PC-3 (cell line): Measurements from ENCODE around the gene LTBR. TPM values are rescaled to one million over a fixed set of nuclear protein-coding genes. Genes with fewer than 3 reads are reported as not detected.
A peak's percentile ranks its signal among the peaks of the same experiment; 100 is the strongest.

Experiments
- ATAC-seq: fragments of 200-7000 bp; cut with Tn5 transposase; 2 replicates; pipeline ENCODE4 v1.9.1; 2020; ENCODE audit warnings: mild to moderate bottlenecking, moderate library complexity
- BruUV-seq: library from RNA; stranded (reverse); fragments of 400-500 nt; replicated peaks from 2 replicates; lab custom pipeline; 2021; lab: Mats Ljungman, UMichigan
- CTCF ChIA-PET: fragments of 300-600 bp; sonication (Branson Sonifier 250); formaldehyde crosslinking; loops from one replicate; lab custom pipeline; 2022; ENCODE audit warnings: antibody characterized with exemption; lab: Charles Lee
- POLR2A ChIA-PET: fragments of 300-600 bp; sonication (Branson Sonifier 250); formaldehyde crosslinking; loops from one replicate; lab custom pipeline; 2022; ENCODE audit warnings: antibody characterized with exemption; ENCODE audit not compliant: unreplicated experiment; lab: Charles Lee
- DNase-seq: peaks from one replicate; pipeline ENCODE4 v3.0.0-alpha.2; 2015
- H2AFZ ChIP-seq: fragments of 300-600 bp; sonication (generic); 2 replicates; pipeline ENCODE4 v1.6.0; 2016; ENCODE audit warnings: antibody characterized with exemption, low read length
- H3F3A ChIP-seq: fragments of 300-600 bp; sonication (generic); one replicate; pipeline ENCODE4 v1.6.0; 2017; ENCODE audit warnings: antibody characterized with exemption, low read length, control low read depth, mild to moderate bottlenecking; ENCODE audit not compliant: unreplicated experiment
- H3K27ac ChIP-seq: fragments of 300-600 bp; sonication (generic); 2 replicates; pipeline ENCODE4 v1.5.1; 2016; ENCODE audit warnings: mild to moderate bottlenecking, low read length
- H3K27me3 ChIP-seq: fragments of 300-600 bp; sonication (generic); 2 replicates; pipeline ENCODE4 v1.6.1; 2016; ENCODE audit warnings: low read length, mixed read lengths
- H3K36me3 ChIP-seq: fragments of 300-600 bp; sonication (generic); 2 replicates; pipeline ENCODE4 v1.6.1; 2016; ENCODE audit warnings: low read depth, mixed run types, low read length, mixed read lengths
- H3K4me1 ChIP-seq: fragments of 300-600 bp; sonication (generic); 2 replicates; pipeline ENCODE4 v1.5.1; 2016; ENCODE audit warnings: low read length; ENCODE audit not compliant: insufficient read depth
- H3K4me2 ChIP-seq: fragments of 300-600 bp; sonication (generic); 2 replicates; pipeline ENCODE4 v1.6.0; 2016; ENCODE audit warnings: low read length
- H3K4me3 ChIP-seq: fragments of 300-600 bp; sonication (generic); 2 replicates; pipeline ENCODE4 v1.5.1; 2016; ENCODE audit warnings: mild to moderate bottlenecking, low read length, mixed read lengths
- H3K79me2 ChIP-seq: fragments of 300-600 bp; sonication (generic); 2 replicates; pipeline ENCODE4 v1.6.1; 2017; ENCODE audit warnings: low read length, mixed read lengths
- H3K9ac ChIP-seq: fragments of 300-600 bp; sonication (generic); 2 replicates; pipeline ENCODE4 v1.6.0; 2016; ENCODE audit warnings: mild to moderate bottlenecking, low read length
- H3K9me2 ChIP-seq: fragments of 300-600 bp; sonication (generic); replicated peaks from 2 replicates; pipeline ENCODE4 v1.6.1; 2016; ENCODE audit warnings: mixed run types, low read length, mixed read lengths
- H3K9me3 ChIP-seq: fragments of 300-600 bp; sonication (generic); 2 replicates; pipeline ENCODE4 v1.6.1; 2016; ENCODE audit warnings: low read length, mixed read lengths
- H4K20me1 ChIP-seq: fragments of 300-600 bp; sonication (generic); 2 replicates; pipeline ENCODE4 v1.6.1; 2016; ENCODE audit warnings: low read length, mixed read lengths
- EZH2 ChIP-seq: fragments of 300-600 bp; sonication (generic); IDR thresholded peaks from one replicate; pipeline ENCODE4 v1.6.1; 2017; ENCODE audit warnings: antibody characterized with exemption, mild to moderate bottlenecking, low read length; ENCODE audit not compliant: unreplicated experiment
- EZH2phosphoT487 ChIP-seq: fragments of 300-600 bp; sonication (generic); IDR thresholded peaks from 2 replicates; pipeline ENCODE4 v1.6.1; 2018; ENCODE audit warnings: mild to moderate bottlenecking, antibody characterized with exemption, low read length, borderline replicate concordance
- intact Hi-C: fragments of 100-400 bp; cut with micrococcal nuclease; formaldehyde crosslinking; loops from 2 replicates; pipeline ENCODE4 v1.9.0; 2023
- total RNA-seq: library from RNA; depleted of rRNA; stranded (reverse); fragments of >200 nt; gene quantifications from 2 replicates; pipeline ENCODE4 v1.2.3, GENCODE V29; 2014
- TF ChIP-seq, protein P1 (sequence below): fragments of 300-600 bp; sonication (generic); conservative IDR thresholded peaks from 2 replicates; pipeline ENCODE4 v1.5.1; 2017; ENCODE audit warnings: antibody characterized with exemption, low read depth, mild to moderate bottlenecking, low read length

The LTBR gene
- total RNA-seq, 1 experiment from 2014 or later: 163 TPM

DNA sequence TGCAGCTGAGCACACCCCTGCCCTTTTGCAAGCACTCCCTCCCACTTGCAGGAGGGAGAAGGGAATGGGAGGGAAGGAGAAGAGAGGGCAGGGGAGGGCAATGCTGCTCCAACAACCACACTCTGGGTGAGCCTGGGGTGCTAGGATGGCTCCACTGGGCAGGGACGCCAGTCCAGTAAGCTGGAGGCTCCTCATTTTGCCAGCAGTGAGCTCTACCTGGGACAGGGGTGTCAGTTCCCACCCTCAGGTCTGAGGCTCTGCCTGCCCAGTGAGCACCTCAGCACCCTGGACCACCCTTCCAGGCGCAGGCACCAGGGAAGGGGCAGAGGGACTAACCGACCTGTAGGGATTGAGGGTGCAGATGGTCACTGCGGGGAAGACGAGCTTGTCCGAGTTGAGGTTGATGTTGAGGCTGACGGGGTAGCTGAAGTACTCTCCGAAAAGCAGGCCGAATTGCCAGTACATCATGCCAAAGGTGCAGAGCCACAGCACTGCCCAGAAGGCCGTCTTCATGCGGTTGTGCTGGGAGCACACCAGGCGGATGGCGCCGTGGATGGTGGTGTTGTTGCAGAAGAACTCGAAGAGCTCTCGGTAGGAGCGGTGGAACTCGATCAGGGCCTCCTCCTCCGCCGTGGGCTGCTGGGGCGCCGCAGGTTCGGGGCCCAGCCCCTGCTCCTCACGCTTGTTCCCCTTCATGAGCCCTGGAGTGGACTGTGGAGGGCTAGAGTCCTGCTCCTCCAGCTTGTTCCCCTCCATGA, 9.8 kb upstream of the LTBR start:
- Histone ChIP-seq H3K9ac (no peak overlapping the region), H3K4me3 (no peak overlapping the region), H3K79me2 (0 out of 2 replicates have a peak, but pooled peaks cover 5% of the 10 kb centered on the region), H3F3A (peaks cover 5% of the 10 kb centered on the region), H3K36me3 (no peaks in the 10 kb centered on the region), H3K27ac (peak overlapping the region; percentile 98), H4K20me1 (no peaks in the 10 kb centered on the region), H2AFZ (no peak overlapping the region), H3K9me3 (no peaks in the 10 kb centered on the region), H3K27me3 (no peaks in the 10 kb centered on the region), H3K4me2 (peak overlapping the region; percentile 81; the same call in 1 of the 2 replicates), H3K4me1 (peaks cover 75% of the 10 kb centered on the region), H3K9me2 (no peaks in the 10 kb centered on the region)
- no peak for TF ChIP-seq EZH2
- TF ChIP-seq, protein P1, sequence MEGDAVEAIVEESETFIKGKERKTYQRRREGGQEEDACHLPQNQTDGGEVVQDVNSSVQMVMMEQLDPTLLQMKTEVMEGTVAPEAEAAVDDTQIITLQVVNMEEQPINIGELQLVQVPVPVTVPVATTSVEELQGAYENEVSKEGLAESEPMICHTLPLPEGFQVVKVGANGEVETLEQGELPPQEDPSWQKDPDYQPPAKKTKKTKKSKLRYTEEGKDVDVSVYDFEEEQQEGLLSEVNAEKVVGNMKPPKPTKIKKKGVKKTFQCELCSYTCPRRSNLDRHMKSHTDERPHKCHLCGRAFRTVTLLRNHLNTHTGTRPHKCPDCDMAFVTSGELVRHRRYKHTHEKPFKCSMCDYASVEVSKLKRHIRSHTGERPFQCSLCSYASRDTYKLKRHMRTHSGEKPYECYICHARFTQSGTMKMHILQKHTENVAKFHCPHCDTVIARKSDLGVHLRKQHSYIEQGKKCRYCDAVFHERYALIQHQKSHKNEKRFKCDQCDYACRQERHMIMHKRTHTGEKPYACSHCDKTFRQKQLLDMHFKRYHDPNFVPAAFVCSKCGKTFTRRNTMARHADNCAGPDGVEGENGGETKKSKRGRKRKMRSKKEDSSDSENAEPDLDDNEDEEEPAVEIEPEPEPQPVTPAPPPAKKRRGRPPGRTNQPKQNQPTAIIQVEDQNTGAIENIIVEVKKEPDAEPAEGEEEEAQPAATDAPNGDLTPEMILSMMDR: no peak
- TF ChIP-seq EZH2phosphoT487: no peak
- intact Hi-C loops: no loop called here
- no peak for DNase-seq
- no TSS peak for BruUV-seq
- no peak for ATAC-seq
- CTCF ChIA-PET: no interaction called here
- POLR2A ChIA-PET: no interaction called here

DNA sequence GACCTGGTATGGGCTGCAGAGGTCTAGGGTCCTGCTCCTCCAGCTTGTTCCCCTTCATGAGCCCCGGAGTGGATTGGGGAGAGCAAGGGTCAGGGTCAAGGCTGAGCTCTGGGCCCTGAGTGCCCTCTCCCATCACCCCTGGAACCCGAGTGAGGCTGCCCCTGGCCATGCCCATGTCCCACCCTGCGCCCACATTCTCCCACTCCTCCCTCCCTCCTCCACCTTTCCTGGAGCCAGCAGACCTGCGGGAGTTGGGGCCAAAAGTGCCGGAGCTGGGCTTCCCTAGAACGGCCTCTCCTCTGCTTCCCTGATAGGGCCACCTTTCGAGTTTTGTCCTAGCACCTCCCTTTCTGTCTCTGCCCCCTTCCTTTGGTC, 9.2 kb upstream of the LTBR start:
- Histone ChIP-seq H4K20me1 (no peaks in the 10 kb centered on the region), H3K27me3 (no peaks in the 10 kb centered on the region), H3K79me2 (0 out of 2 replicates have a peak, but pooled peaks cover 5% of the 10 kb centered on the region), H3K9me3 (no peaks in the 10 kb centered on the region), H3K9me2 (no peaks in the 10 kb centered on the region), H3K4me1 (peaks cover 74% of the 10 kb centered on the region), H3K36me3 (no peaks in the 10 kb centered on the region), H3K4me3 (no peak overlapping the region), H3K27ac (no peak overlapping the region), H3F3A (peaks cover 5% of the 10 kb centered on the region), H3K9ac (no peak overlapping the region), H2AFZ (no peak overlapping the region), H3K4me2 (no peak overlapping the region)
- DNase-seq (no peak), ATAC-seq (no peak)
- no TSS peak for BruUV-seq
- ChIA-PET CTCF (no interaction called here), POLR2A (interaction anchor here (1.0 kb wide), 1 partner anchor 12 kb away, joined by 7 read pairs; no protein-coding TSS in a partner anchor)
- no peak for TF ChIP-seq EZH2
- TF ChIP-seq EZH2phosphoT487: no peak
- TF ChIP-seq, protein P1: no peak
- intact Hi-C loops: no loop called here
